T-helper 2 cell treated with Interferon-gamma antibody and Interleukin-4, amounts not matched to agents 5 μg/mL and 100 μg/mL, for 36 hours (primary cell): ENCODE data around the gene ZNF592.
A peak's percentile ranks its signal among the peaks of the same experiment; 100 is the strongest.
"Not testable (repeated sequence)": the region's sequence is repeated elsewhere in the genome, so short reads cannot be mapped to it uniquely, and the experiment has no call there.

Source experiments
- DNase-seq: peaks from one replicate; pipeline ENCODE4 v3.0.0; 2021; ENCODE audit warnings: low spot score
- H3K27ac Mint-ChIP-seq: one replicate; pipeline ENCODE4 v1.8.0; 2021; ENCODE audit warnings: mild to moderate bottlenecking, mixed read lengths
- H3K27me3 Mint-ChIP-seq: one replicate; pipeline ENCODE4 v1.8.0; 2021; ENCODE audit warnings: low read depth, mixed read lengths
- H3K36me3 Mint-ChIP-seq: one replicate; pipeline ENCODE4 v1.8.0; 2021; ENCODE audit warnings: low read depth, mixed read lengths
- H3K4me1 Mint-ChIP-seq: one replicate; pipeline ENCODE4 v1.8.0; 2021; ENCODE audit warnings: low read depth, mixed read lengths
- H3K4me3 Mint-ChIP-seq: one replicate; pipeline ENCODE4 v1.8.0; 2022; ENCODE audit warnings: mild to moderate bottlenecking, moderate library complexity, mixed read lengths
- H3K9me3 Mint-ChIP-seq: one replicate; pipeline ENCODE4 v1.8.0; 2021; ENCODE audit warnings: mixed read lengths

The ZNF592 gene

GRCh38 chr15:84752700-84753099 lies 4.3 kb downstream of the ZNF592 start:
- no peak overlapping the region for H3K4me3 Mint-ChIP-seq
- no peaks in the 10 kb centered on the region for H3K27me3 Mint-ChIP-seq
- no peak overlapping the region for H3K27ac Mint-ChIP-seq
- H3K9me3 Mint-ChIP-seq = no peaks in the 10 kb centered on the region
- peaks cover 37% of the 10 kb centered on the region for H3K4me1 Mint-ChIP-seq
- DNase-seq = no peak
- H3K36me3 Mint-ChIP-seq = peaks cover 31% of the 10 kb centered on the region

- not testable (repeated sequence) for H3K27ac Mint-ChIP-seq, H3K4me3 Mint-ChIP-seq, H3K9me3 Mint-ChIP-seq, H3K27me3 Mint-ChIP-seq, DNase-seq
- H3K36me3 Mint-ChIP-seq = peaks cover 22% of the 10 kb centered on the region
- peaks cover 38% of the 10 kb centered on the region for H3K4me1 Mint-ChIP-seq
These were observed 6.5 kb downstream of the ZNF592 start for GRCh38 chr15:84754889-84755288.

- no peak for DNase-seq
- peaks cover 31% of the 10 kb centered on the region for H3K4me1 Mint-ChIP-seq
- no peak overlapping the region for H3K27ac Mint-ChIP-seq
- no peaks in the 10 kb centered on the region for H3K27me3 Mint-ChIP-seq
- H3K9me3 Mint-ChIP-seq = no peaks in the 10 kb centered on the region
- H3K4me3 Mint-ChIP-seq = no peak overlapping the region
- H3K36me3 Mint-ChIP-seq = peaks cover 18% of the 10 kb centered on the region
These were observed 7.5 kb downstream of the ZNF592 start for GRCh38 chr15:84755736-84756527.

- H3K9me3 Mint-ChIP-seq = no peaks in the 10 kb centered on the region
- no peak overlapping the region for H3K27ac Mint-ChIP-seq
- H3K36me3 Mint-ChIP-seq = peaks cover 5% of the 10 kb centered on the region
- no peaks in the 10 kb centered on the region for H3K27me3 Mint-ChIP-seq
- H3K4me1 Mint-ChIP-seq = peaks cover 25% of the 10 kb centered on the region
- DNase-seq = no peak
- no peak overlapping the region for H3K4me3 Mint-ChIP-seq
These were observed 10.6 kb downstream of the ZNF592 start for GRCh38 chr15:84759018-84759417.

- H3K9me3 Mint-ChIP-seq = no peaks in the 10 kb centered on the region
- H3K4me1 Mint-ChIP-seq = peaks cover 32% of the 10 kb centered on the region
- H3K36me3 Mint-ChIP-seq = peaks cover 4% of the 10 kb centered on the region
- no peak overlapping the region for H3K4me3 Mint-ChIP-seq
- no peaks in the 10 kb centered on the region for H3K27me3 Mint-ChIP-seq
- no peak for DNase-seq
- H3K27ac Mint-ChIP-seq = no peak overlapping the region
These were observed 11.8 kb downstream of the ZNF592 start for GRCh38 chr15:84760219-84760618.

GRCh38 chr15:84761607-84762131 lies 13.3 kb downstream of the ZNF592 start:
- H3K9me3 Mint-ChIP-seq = no peaks in the 10 kb centered on the region
- no peak overlapping the region for H3K4me3 Mint-ChIP-seq
- H3K27ac Mint-ChIP-seq = no peak overlapping the region
- no peaks in the 10 kb centered on the region for H3K27me3 Mint-ChIP-seq
- H3K36me3 Mint-ChIP-seq = peaks cover 11% of the 10 kb centered on the region
- no peak for DNase-seq
- peaks cover 26% of the 10 kb centered on the region for H3K4me1 Mint-ChIP-seq

- Mint-ChIP-seq H3K36me3 (peaks cover 14% of the 10 kb centered on the region), H3K9me3 (no peaks in the 10 kb centered on the region), H3K4me3 (no peak overlapping the region), H3K27me3 (no peaks in the 10 kb centered on the region), H3K4me1 (peaks cover 24% of the 10 kb centered on the region), H3K27ac (no peak overlapping the region)
- DNase-seq = no peak
These were observed 14.6 kb downstream of the ZNF592 start for GRCh38 chr15:84762840-84763572.

- no peak overlapping the region for H3K27ac Mint-ChIP-seq
- H3K27me3 Mint-ChIP-seq = no peaks in the 10 kb centered on the region
- peaks cover 21% of the 10 kb centered on the region for H3K4me1 Mint-ChIP-seq
- peaks cover 29% of the 10 kb centered on the region for H3K36me3 Mint-ChIP-seq
- DNase-seq = no peak
- no peaks in the 10 kb centered on the region for H3K9me3 Mint-ChIP-seq
- no peak overlapping the region for H3K4me3 Mint-ChIP-seq
These were observed 16.2 kb downstream of the ZNF592 start for GRCh38 chr15:84764585-84764984.

- no peak overlapping the region for H3K4me3 Mint-ChIP-seq
- no peak overlapping the region for H3K27ac Mint-ChIP-seq
- peaks cover 31% of the 10 kb centered on the region for H3K36me3 Mint-ChIP-seq
- H3K9me3 Mint-ChIP-seq = no peaks in the 10 kb centered on the region
- DNase-seq = no peak
- peaks cover 20% of the 10 kb centered on the region for H3K4me1 Mint-ChIP-seq
- no peaks in the 10 kb centered on the region for H3K27me3 Mint-ChIP-seq
These were observed 16.6 kb downstream of the ZNF592 start for GRCh38 chr15:84764989-84765388.

GRCh38 chr15:84765675-84766074 lies 17.3 kb downstream of the ZNF592 start:
- Mint-ChIP-seq H3K4me1 (peaks cover 20% of the 10 kb centered on the region), H3K36me3 (peaks cover 33% of the 10 kb centered on the region), H3K27me3 (no peaks in the 10 kb centered on the region), H3K9me3 (no peaks in the 10 kb centered on the region), H3K4me3 (no peak overlapping the region), H3K27ac (no peak overlapping the region)
- no peak for DNase-seq

- H3K4me1 Mint-ChIP-seq = peaks cover 20% of the 10 kb centered on the region
- H3K27ac Mint-ChIP-seq = peak overlapping the region; percentile 32
- DNase-seq = no peak
- H3K27me3 Mint-ChIP-seq = no peaks in the 10 kb centered on the region
- peaks cover 38% of the 10 kb centered on the region for H3K36me3 Mint-ChIP-seq
- no peaks in the 10 kb centered on the region for H3K9me3 Mint-ChIP-seq
- H3K4me3 Mint-ChIP-seq = no peak overlapping the region
These were observed 18.2 kb downstream of the ZNF592 start for GRCh38 chr15:84766461-84767035.

- H3K27me3 Mint-ChIP-seq = no peaks in the 10 kb centered on the region
- H3K4me1 Mint-ChIP-seq = peaks cover 9% of the 10 kb centered on the region
- peaks cover 41% of the 10 kb centered on the region for H3K36me3 Mint-ChIP-seq
- H3K27ac Mint-ChIP-seq = no peak overlapping the region
- H3K9me3 Mint-ChIP-seq = no peaks in the 10 kb centered on the region
- DNase-seq = no peak
- no peak overlapping the region for H3K4me3 Mint-ChIP-seq
These were observed 23.6 kb downstream of the ZNF592 start for GRCh38 chr15:84772031-84772430.

- Mint-ChIP-seq H3K36me3 (peaks cover 38% of the 10 kb centered on the region), H3K9me3 (no peaks in the 10 kb centered on the region), H3K4me3 (no peak overlapping the region), H3K27ac (no peak overlapping the region), H3K27me3 (no peaks in the 10 kb centered on the region), H3K4me1 (peaks cover 9% of the 10 kb centered on the region)
- no peak for DNase-seq
These were observed 24.1 kb downstream of the ZNF592 start for GRCh38 chr15:84772467-84772866.

- H3K4me3 Mint-ChIP-seq = no peak overlapping the region
- no peak for DNase-seq
- no peaks in the 10 kb centered on the region for H3K9me3 Mint-ChIP-seq
- no peak overlapping the region for H3K27ac Mint-ChIP-seq
- H3K36me3 Mint-ChIP-seq = peaks cover 37% of the 10 kb centered on the region
- no peaks in the 10 kb centered on the region for H3K27me3 Mint-ChIP-seq
- peaks cover 11% of the 10 kb centered on the region for H3K4me1 Mint-ChIP-seq
These were observed 25.3 kb downstream of the ZNF592 start for GRCh38 chr15:84773716-84774115.
